SU-DHL-6 (cell line): ENCODE results near the gene HSD3B2.

Source experiments
- CTCF ChIP-seq: fragments of 200-600 bp; sonication (generic); IDR thresholded peaks from one replicate; pipeline ENCODE4 v1.5.1; 2017; ENCODE audit warnings: antibody characterized with exemption, mild to moderate bottlenecking, low read length, moderate library complexity; ENCODE audit not compliant: insufficient read depth, poor library complexity, severe bottlenecking
- EZH2phosphoT487 ChIP-seq: fragments of 200-600 bp; sonication (generic), shearing (Covaris generic); conservative IDR thresholded peaks from 2 replicates; pipeline ENCODE4 v1.6.1; 2018; ENCODE audit warnings: mild to moderate bottlenecking, antibody characterized with exemption, low read length, moderate library complexity, mixed read lengths

- TF ChIP-seq CTCF = no peak
- TF ChIP-seq EZH2phosphoT487 = no peak
Observed at GRCh38 chr1:119396982-119397381, 18.0 kb upstream of the HSD3B2 start.
